Hepatocyte (in vitro differentiated cells): Measurements from ENCODE around the gene CAMSAP1. TPM values are rescaled to one million over a fixed set of nuclear protein-coding genes. Genes with fewer than 3 reads are reported as not detected.
"Not testable (repeated sequence)": the region's sequence is repeated elsewhere in the genome, so short reads cannot be mapped to it uniquely, and the experiment has no call there.

ENCODE experiments used
- DNase-seq: peaks from one replicate; pipeline ENCODE4 v3.0.0-alpha.2; 2016; ENCODE audit warnings: low spot score
- H2AFZ ChIP-seq: fragments of 200-600 bp; sonication (generic); 2 replicates; pipeline ENCODE4 v1.6.0; 2016; ENCODE audit warnings: antibody characterized with exemption, mild to moderate bottlenecking
- H3K27ac ChIP-seq: fragments of 200-600 bp; sonication (generic); 2 replicates; pipeline ENCODE4 v1.5.1; 2016; ENCODE audit warnings: mild to moderate bottlenecking
- H3K27me3 ChIP-seq: fragments of 200-600 bp; sonication (generic); 2 replicates; pipeline ENCODE4 v1.6.1; 2016
- H3K36me3 ChIP-seq: fragments of 200-600 bp; sonication (generic); replicated peaks from 2 replicates; pipeline ENCODE4 v1.5.1; 2016; ENCODE audit warnings: low read depth; ENCODE audit not compliant: insufficient read depth
- H3K4me1 ChIP-seq: fragments of 200-600 bp; sonication (generic); 2 replicates; pipeline ENCODE4 v1.5.1; 2016; ENCODE audit warnings: mild to moderate bottlenecking, moderate library complexity; ENCODE audit not compliant: insufficient read depth
- H3K4me2 ChIP-seq: fragments of 200-600 bp; sonication (generic); 2 replicates; pipeline ENCODE4 v1.6.0; 2016
- H3K4me3 ChIP-seq: fragments of 200-600 bp; sonication (generic); 2 replicates; pipeline ENCODE4 v1.5.1; 2016; ENCODE audit warnings: mild to moderate bottlenecking
- H3K79me2 ChIP-seq: fragments of 200-600 bp; sonication (generic); 2 replicates; pipeline ENCODE4 v1.6.0; 2017; ENCODE audit warnings: mild to moderate bottlenecking
- H3K9me2 ChIP-seq: fragments of 200-600 bp; sonication (generic); replicated peaks from 2 replicates; pipeline ENCODE4 v1.6.0; 2017; ENCODE audit warnings: mild to moderate bottlenecking; ENCODE audit not compliant: insufficient read depth
- H3K9me3 ChIP-seq: fragments of 200-600 bp; sonication (generic); 2 replicates; pipeline ENCODE4 v1.5.1; 2016; ENCODE audit warnings: low read depth, mild to moderate bottlenecking
- H4K20me1 ChIP-seq: fragments of 200-600 bp; sonication (generic); 2 replicates; pipeline ENCODE4 v1.6.0; 2016; ENCODE audit warnings: mild to moderate bottlenecking; ENCODE audit not compliant: insufficient read depth, poor library complexity, severe bottlenecking
- EZH2 ChIP-seq: fragments of 200-600 bp; sonication (generic); IDR thresholded peaks from 2 replicates; pipeline ENCODE4 v1.6.1; 2016; ENCODE audit warnings: antibody characterized with exemption, mild to moderate bottlenecking, borderline replicate concordance
- EZH2phosphoT487 ChIP-seq: fragments of 200-600 bp; sonication (generic); IDR thresholded peaks from one replicate; pipeline ENCODE4 v1.6.1; 2018; ENCODE audit warnings: antibody characterized with exemption, mild to moderate bottlenecking, low read depth, moderate library complexity; ENCODE audit not compliant: unreplicated experiment, severe bottlenecking
- WGBS: methylation state at CpG from one replicate; pipeline ENCODE4 v1.1.6; 2016; ENCODE audit warnings: low lambda C conversion rate; ENCODE audit errors: missing lambda C conversion rate; 5-methylcytosine and 5-hydroxymethylcytosine counted together
- polyA plus RNA-seq: library from polyadenylated mRNA; unstranded; fragments of >200 nt; fragmentation: Nextera tagmentation; extraction: Ambion mirVana; gene quantifications from 2 replicates; pipeline ENCODE4 v1.2.1, GENCODE V29; 2016
- total RNA-seq: library from RNA; depleted of rRNA; stranded (reverse); fragments of >200 nt; gene quantifications from 2 replicates; pipeline ENCODE4 v1.2.3, GENCODE V29; 2014
- TF ChIP-seq, protein P1 (sequence below): fragments of 200-600 bp; sonication (generic); IDR thresholded peaks from 2 replicates; pipeline ENCODE4 v1.5.1; 2016; ENCODE audit warnings: antibody characterized with exemption, mild to moderate bottlenecking; ENCODE audit not compliant: poor library complexity

Gene CAMSAP1
- total and polyA plus RNA-seq, 2 experiments from 2014 or later = 5.0 to 15.6 TPM

DNA sequence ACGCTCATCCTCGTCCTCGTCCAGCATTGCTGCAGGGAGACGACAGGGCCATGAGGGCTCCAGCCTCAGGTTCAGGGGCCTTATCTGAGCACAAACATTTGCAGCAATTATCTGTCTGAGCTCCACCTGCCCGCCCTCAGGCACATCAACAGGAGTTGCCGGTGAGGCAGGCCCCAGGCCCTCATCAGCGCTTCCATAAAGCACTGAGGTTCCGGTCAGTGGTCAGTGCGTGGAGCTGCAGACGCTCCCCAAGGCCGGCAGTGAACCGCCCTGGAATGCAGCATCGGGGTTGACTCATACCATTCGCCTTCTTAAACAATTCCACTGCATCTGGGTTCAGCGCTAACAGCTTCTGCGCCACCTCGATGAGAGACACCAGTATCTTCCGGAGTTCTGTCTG is 38.6 kb upstream of the CAMSAP1 start:
- H3K79me2 ChIP-seq = no peaks in the 10 kb centered on the region
- H3K27ac ChIP-seq = no peak overlapping the region
- H3K4me2 ChIP-seq = no peak overlapping the region
- WGBS = 80% methylated on average over 18 of the region's 18 CpGs
- no peaks in the 10 kb centered on the region for H3K36me3 ChIP-seq
- H2AFZ ChIP-seq = no peak overlapping the region
- no peak for TF ChIP-seq EZH2phosphoT487
- TF ChIP-seq, protein P1, sequence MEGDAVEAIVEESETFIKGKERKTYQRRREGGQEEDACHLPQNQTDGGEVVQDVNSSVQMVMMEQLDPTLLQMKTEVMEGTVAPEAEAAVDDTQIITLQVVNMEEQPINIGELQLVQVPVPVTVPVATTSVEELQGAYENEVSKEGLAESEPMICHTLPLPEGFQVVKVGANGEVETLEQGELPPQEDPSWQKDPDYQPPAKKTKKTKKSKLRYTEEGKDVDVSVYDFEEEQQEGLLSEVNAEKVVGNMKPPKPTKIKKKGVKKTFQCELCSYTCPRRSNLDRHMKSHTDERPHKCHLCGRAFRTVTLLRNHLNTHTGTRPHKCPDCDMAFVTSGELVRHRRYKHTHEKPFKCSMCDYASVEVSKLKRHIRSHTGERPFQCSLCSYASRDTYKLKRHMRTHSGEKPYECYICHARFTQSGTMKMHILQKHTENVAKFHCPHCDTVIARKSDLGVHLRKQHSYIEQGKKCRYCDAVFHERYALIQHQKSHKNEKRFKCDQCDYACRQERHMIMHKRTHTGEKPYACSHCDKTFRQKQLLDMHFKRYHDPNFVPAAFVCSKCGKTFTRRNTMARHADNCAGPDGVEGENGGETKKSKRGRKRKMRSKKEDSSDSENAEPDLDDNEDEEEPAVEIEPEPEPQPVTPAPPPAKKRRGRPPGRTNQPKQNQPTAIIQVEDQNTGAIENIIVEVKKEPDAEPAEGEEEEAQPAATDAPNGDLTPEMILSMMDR = no peak
- TF ChIP-seq EZH2 = no peak
- no peaks in the 10 kb centered on the region for H3K9me2 ChIP-seq
- no peaks in the 10 kb centered on the region for H3K9me3 ChIP-seq
- H4K20me1 ChIP-seq = no peaks in the 10 kb centered on the region
- H3K4me1 ChIP-seq = no peaks in the 10 kb centered on the region
- no peaks in the 10 kb centered on the region for H3K27me3 ChIP-seq
- no peak overlapping the region for H3K4me3 ChIP-seq
- DNase-seq = no peak

DNA sequence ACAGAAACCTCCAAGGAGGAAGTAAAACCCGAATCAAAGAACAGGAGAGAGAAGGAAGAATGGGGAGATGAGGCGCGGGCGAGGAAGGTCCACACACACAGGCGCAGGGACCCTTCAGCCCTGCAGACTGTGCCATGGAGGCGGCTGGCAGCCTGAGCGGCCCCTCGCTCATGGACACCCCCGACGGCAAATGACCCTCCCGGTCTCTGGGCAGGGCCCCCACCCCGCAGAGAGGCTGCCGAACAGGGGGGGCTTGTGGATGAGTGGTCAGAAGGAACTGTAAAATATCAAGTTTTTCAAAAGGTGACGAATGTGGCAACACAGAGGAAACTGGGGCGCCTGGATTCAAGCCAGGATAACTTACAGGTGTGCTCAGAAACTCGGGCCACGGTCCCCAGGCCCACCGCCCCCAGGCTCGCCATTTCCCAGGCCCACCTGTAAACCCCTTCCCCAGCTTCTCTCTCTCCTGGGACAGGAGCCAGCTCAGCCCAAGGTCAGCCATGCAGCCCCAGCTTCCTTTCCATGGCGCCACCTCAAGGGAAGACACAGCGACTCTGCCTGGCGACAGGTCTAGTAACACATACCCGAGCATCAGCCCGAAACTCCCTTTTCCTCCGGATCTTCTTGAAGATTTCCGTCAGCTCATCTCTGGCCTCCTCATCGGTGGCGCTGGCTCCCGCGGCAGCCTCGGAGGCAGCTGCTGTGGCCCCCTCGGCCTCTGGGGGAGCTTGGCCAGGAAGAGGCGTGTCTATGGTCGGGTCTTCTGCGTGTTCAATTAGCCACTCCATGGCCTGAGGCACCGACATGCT is 37.3 kb upstream of the CAMSAP1 start:
- Histone ChIP-seq H3K79me2 (no peaks in the 10 kb centered on the region), H3K9me2 (no peaks in the 10 kb centered on the region), H3K4me2 (no peak overlapping the region), H4K20me1 (no peaks in the 10 kb centered on the region), H2AFZ (no peak overlapping the region), H3K9me3 (no peaks in the 10 kb centered on the region), H3K27ac (no peak overlapping the region), H3K4me1 (no peaks in the 10 kb centered on the region), H3K27me3 (no peaks in the 10 kb centered on the region), H3K36me3 (no peaks in the 10 kb centered on the region), H3K4me3 (no peak overlapping the region)
- TF ChIP-seq EZH2 = no peak
- TF ChIP-seq, protein P1 = no peak
- no peak for TF ChIP-seq EZH2phosphoT487
- 98% methylated on average over 31 of the region's 36 CpGs for WGBS
- no peak for DNase-seq

DNA sequence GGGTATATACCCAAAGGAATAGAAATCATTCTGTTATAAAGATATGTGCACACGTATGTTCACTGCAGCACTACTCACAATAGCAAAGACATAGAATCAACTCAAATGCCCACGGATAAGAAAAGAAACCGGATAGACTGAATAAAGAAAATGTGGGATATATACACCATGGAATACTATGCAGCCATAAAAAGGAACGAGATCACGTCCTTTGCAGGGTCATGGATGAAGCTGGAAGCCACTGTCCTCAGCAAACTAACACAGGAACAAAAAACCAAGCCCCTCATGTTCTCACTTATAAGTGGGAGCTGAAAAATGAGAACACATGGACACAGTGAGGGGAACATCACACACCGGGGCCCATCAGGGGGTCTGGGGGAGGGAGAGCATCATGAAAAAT is 36.3 kb upstream of the CAMSAP1 start:
- not testable (repeated sequence) for H3K4me3 ChIP-seq, H4K20me1 ChIP-seq, H3K79me2 ChIP-seq, H3K4me2 ChIP-seq, H3K9me3 ChIP-seq, H3K4me1 ChIP-seq, DNase-seq, H3K27me3 ChIP-seq, H3K36me3 ChIP-seq, H3K9me2 ChIP-seq, H2AFZ ChIP-seq, H3K27ac ChIP-seq
- 96% methylated on average over 6 of the region's 6 CpGs for WGBS

DNA sequence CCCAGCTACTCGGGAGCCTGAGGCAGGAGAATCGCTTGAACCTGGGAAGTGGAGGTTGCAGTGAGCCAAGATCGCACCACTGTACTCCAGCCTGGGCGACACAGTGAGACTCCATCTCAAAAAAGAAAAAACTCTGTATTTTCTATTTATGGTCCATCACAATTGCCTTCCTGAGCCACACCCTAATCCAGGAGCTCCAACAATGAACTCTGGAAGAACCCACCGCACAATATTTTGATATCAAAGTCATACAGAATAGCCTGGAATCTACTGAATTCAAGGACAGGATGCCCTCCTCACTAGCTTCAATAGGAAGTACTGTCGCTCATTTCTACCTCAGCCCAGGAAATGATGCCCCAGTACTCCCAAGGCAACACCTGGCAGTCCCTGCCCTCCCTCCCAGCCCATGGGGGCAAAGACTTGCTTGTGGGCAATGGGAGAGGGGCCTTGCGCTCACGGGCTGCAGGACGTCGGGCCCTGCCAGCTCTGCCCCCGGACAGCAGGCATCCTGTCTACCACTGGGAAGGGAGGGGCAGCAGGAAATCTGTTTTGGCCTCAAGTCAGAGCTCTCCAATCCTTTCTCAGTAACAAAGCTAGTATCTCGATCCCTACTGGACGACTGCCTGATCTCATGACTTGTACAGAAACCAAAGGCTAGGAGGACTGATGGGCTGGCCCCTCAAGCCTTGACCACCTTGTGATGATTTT is 34.1 kb upstream of the CAMSAP1 start:
- Histone ChIP-seq H3K9me3 (no peaks in the 10 kb centered on the region), H3K9me2 (no peaks in the 10 kb centered on the region), H3K27ac (no peak overlapping the region), H3K4me1 (no peaks in the 10 kb centered on the region), H3K79me2 (no peaks in the 10 kb centered on the region), H3K36me3 (no peaks in the 10 kb centered on the region), H2AFZ (no peak overlapping the region), H4K20me1 (no peaks in the 10 kb centered on the region), H3K4me3 (no peak overlapping the region), H3K4me2 (no peak overlapping the region), H3K27me3 (no peaks in the 10 kb centered on the region)
- TF ChIP-seq EZH2 (no peak), EZH2phosphoT487 (no peak)
- TF ChIP-seq, protein P1 = no peak
- WGBS = 97% methylated on average over 13 of the region's 13 CpGs
- DNase-seq = no peak
